OCI-LY1 (cell line): ENCODE measurements around the gene BMPR1B.

Experiments
- CTCF ChIP-seq: fragments of 200-600 bp; sonication (generic), shearing (Covaris generic); IDR thresholded peaks from 2 replicates; pipeline ENCODE4 v1.5.1; 2017; ENCODE audit warnings: mild to moderate bottlenecking, antibody characterized with exemption, low read length, moderate library complexity, mixed read lengths
- EZH2 ChIP-seq: fragments of 200-600 bp; sonication (generic), shearing (Covaris generic); IDR thresholded peaks from 2 replicates; pipeline ENCODE4 v1.8.0; 2017; ENCODE audit warnings: borderline replicate concordance, mixed run types, mild to moderate bottlenecking, antibody characterized with exemption, low read length, moderate library complexity, mixed read lengths

GRCh38 chr4:95050980-95051701, 293.4 kb downstream of the BMPR1B start:
- no peak for TF ChIP-seq CTCF
- TF ChIP-seq EZH2 = no peak
